Measurements from ENCODE around the gene LAMB4. TPM values are rescaled to one million over a fixed set of nuclear protein-coding genes. Genes with fewer than 3 reads are reported as not detected.

LAMB4 gene
- total and polyA plus RNA-seq, 2 of the 4 experiments (the other 2 are of a cell fraction), result 0.12 to 0.18 TPM

DNA sequence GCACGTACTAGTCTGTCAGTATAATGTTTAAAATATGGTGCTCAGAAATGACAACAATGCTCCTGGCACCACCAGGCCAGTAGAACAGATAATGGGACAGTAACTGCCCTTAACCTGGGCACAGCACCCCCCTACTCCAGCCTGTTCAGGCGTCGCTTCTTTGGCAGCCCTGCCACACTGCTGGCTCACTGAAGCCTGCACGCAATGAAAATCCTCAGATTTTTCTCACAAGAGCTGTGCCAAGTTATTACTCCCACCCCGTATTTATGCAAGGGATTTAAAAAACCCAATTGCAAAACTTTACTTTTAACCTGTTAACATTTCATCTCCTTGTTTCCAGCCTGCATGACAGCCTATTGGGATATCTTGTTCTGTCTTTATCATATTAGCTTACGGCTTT, 70.6 kb downstream of the LAMB4 start (continued):
- no peak for TF ChIP-seq MAFK (IDR thresholded peaks at IDR 0.05; ENCODE audit: low read depth, low read length)
- TF ChIP-seq SMC3 (IDR thresholded peaks at IDR 0.05; ENCODE audit: low read depth, low read length), result no peak
- no peak for TF ChIP-seq RFX5 (IDR thresholded peaks at IDR 0.05; ENCODE audit: low read depth, low read length)
- TF ChIP-seq CHD1 (IDR thresholded peaks at IDR 0.05; ENCODE audit: low read depth, low read length), result no peak

DNA sequence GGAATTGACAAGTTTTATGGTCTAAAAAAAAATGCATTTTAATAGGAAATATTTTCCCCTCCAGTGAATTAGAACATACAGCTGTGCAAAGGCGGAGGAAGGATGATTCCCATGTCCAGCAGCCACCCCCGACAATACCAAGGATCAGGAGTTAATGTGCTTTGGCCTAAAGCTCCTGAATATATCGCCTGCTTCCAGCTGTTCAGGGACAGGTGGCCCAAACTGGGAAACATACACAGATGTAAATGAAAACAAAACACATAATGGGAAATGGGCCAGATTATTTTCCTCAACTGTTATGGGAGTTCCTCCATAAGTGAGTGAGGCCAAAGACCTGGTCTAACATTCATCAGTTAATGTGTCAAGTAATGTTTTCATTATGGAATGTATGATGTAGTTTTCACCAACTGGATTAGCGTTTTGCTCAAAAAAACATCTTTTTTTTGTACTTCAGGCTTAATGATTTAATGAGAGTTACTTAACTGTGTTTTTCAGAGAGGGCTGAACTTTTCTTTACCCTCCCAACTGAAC, 72.1 kb downstream of the LAMB4 start:
- Histone ChIP-seq H4K8ac (ENCODE audit: low read depth in 2 of 2, low read length in 2 of 2) (no peak overlapping the region), H3K9me3 (ENCODE audit: control insufficient read depth, insufficient read depth, low read length) (no peaks in the 10 kb centered on the region), H3K14ac (replicated peaks; ENCODE audit: low read depth, low read length) (no peak overlapping the region), H3K9me1 (ENCODE audit: insufficient read depth, low read length) (peaks cover 2% of the 10 kb centered on the region), H3K4me3 (ENCODE audit: insufficient read depth, low read depth, low read length) (no peak overlapping the region), H2BK20ac (ENCODE audit: low read depth, low read length) (no peak overlapping the region), H3K23ac (ENCODE audit: low read depth, low read length) (no peak overlapping the region), H2BK5ac (ENCODE audit: low read depth, low read length, poor library complexity, severe bottlenecking) (no peak overlapping the region), H3K56ac (ENCODE audit: extremely low read depth, insufficient read depth, low read length) (no peak overlapping the region), H3K9ac (ENCODE audit: low read depth, low read length) (no peak overlapping the region), H4K91ac (ENCODE audit: insufficient read depth, low read depth, low read length) (no peak overlapping the region), H2BK120ac (ENCODE audit: low read depth, low read length) (no peak overlapping the region), H3K4me1 (ENCODE audit: control insufficient read depth, insufficient read depth, low read length) (no peaks in the 10 kb centered on the region), H3K27ac (ENCODE audit: insufficient read depth, low read length) (no peak overlapping the region), H2AK5ac (ENCODE audit: low read depth, low read length) (no peak overlapping the region), H4K5ac (ENCODE audit: low read depth, low read length) (no peak overlapping the region), H3K79me1 (ENCODE audit: low read depth in 1 of 2, low read length in 2 of 2) (no peaks in the 10 kb centered on the region), H3K27me3 (ENCODE audit: control insufficient read depth, insufficient read depth, low read length) (no peaks in the 10 kb centered on the region), H3K18ac (ENCODE audit: low read depth, low read length) (no peak overlapping the region), H3K4me2 (ENCODE audit: low read depth, low read length) (no peak overlapping the region), H3K4ac (ENCODE audit: low read depth, low read length) (no peak overlapping the region), H2AFZ (replicated peaks; ENCODE audit: low read length, poor library complexity) (no peak overlapping the region), H2BK15ac (ENCODE audit: low read depth, low read length) (no peak overlapping the region), H4K20me1 (ENCODE audit: insufficient read depth, low read length) (no peaks in the 10 kb centered on the region), H3K36me3 (ENCODE audit: control insufficient read depth, insufficient read depth, low read length) (no peaks in the 10 kb centered on the region), H2AK9ac (replicated peaks; ENCODE audit: low read depth, low read length, poor library complexity) (peak overlapping the region; percentile 35)
- CTCF ChIA-PET, result interaction anchor here (0.6 kb wide), 1 partner anchor 96 kb away, joined by 3 read pairs; no protein-coding TSS in a partner anchor
- BruUV-seq (replicated peaks), result no TSS peak
- ATAC-seq (ENCODE audit: low read depth) (no peak), DNase-seq (no peak)
- dilution Hi-C loops (cut with HindIII; ENCODE audit: low sequenced_read_pairs, unreplicated experiment), result no loop called here
- intact Hi-C loops (cut with micrococcal nuclease), result no loop called here
- POLR2A ChIA-PET (ENCODE audit: unreplicated experiment), result no interaction called here
- no CpG with 5 or more reads among the region's 4 CpGs for WGBS, 2 experiments (ENCODE audit: extremely low coverage in 2 of 2, insufficient read length in 1 of 2)
- TF ChIP-seq CEBPB (IDR thresholded peaks at IDR 0.05; ENCODE audit: low read depth, low read length) (no peak), MAZ (IDR thresholded peaks at IDR 0.05; ENCODE audit: borderline replicate concordance, low read depth, low read length) (no peak), CHD1 (IDR thresholded peaks at IDR 0.05; ENCODE audit: low read depth, low read length) (no peak), POLR2A (IDR thresholded peaks at IDR 0.05; ENCODE audit: low read depth, low read length) (no peak), RAD21 (IDR thresholded peaks at IDR 0.05; ENCODE audit: low read length) (no peak), MAFK (IDR thresholded peaks at IDR 0.05; ENCODE audit: low read depth, low read length) (no peak)
- in situ Hi-C loops (cut with MboI; ENCODE audit: low sequenced_read_pairs), result no loop called here
